Measurements from ENCODE around the gene CTXN2. TPM values are rescaled to one million over a fixed set of nuclear protein-coding genes. Genes with fewer than 3 reads are reported as not detected.

The CTXN2 gene
- total and polyA plus RNA-seq, 10 of the 15 experiments (the other 5 are each of a cell fraction or from before 2014, with no cell fraction given): 0.01 to 0.09 TPM; not detected in 8

GRCh38 chr15:48248414-48248813 lies 56.9 kb downstream of the CTXN2 start:
- TF ChIP-seq NR2F1 (conservative IDR thresholded peaks at IDR 0.05) (no peak), SMARCA5 (IDR thresholded peaks at IDR 0.05) (no peak)
- Histone ChIP-seq H3K27ac (ENCODE audit: control insufficient read depth, insufficient read depth) (no peak overlapping the region), H3K4me2 (ENCODE audit: control insufficient read depth, insufficient read depth) (no peak overlapping the region), H3K4me3 (no peak overlapping the region), H3K4me1 (ENCODE audit: control insufficient read depth, insufficient read depth, low read length) (no peaks in the 10 kb centered on the region), H3K9me3 (replicated peaks; ENCODE audit: control insufficient read depth, insufficient read depth, low read length) (no peaks in the 10 kb centered on the region), H3K9ac (ENCODE audit: control insufficient read depth, insufficient read depth, low read length) (no peak overlapping the region), H3K79me2 (ENCODE audit: control insufficient read depth, insufficient read depth, low read length) (no peaks in the 10 kb centered on the region), H3K36me3 (ENCODE audit: control insufficient read depth in 2 of 2, insufficient read depth in 2 of 2, low read length in 1 of 2) (no peaks in the 10 kb centered on the region), H2AFZ (ENCODE audit: control insufficient read depth, low read depth, low read length) (no peak overlapping the region), H4K20me1 (ENCODE audit: control insufficient read depth, insufficient read depth) (no peaks in the 10 kb centered on the region), H3K27me3 (replicated peaks in 1 of 2; ENCODE audit: control insufficient read depth in 2 of 2, insufficient read depth in 2 of 2, low read length in 1 of 2) (no peaks in the 10 kb centered on the region; a peak in 2 of 4 replicates)
- DNase-seq (ENCODE audit: low read depth, low spot score): no peak
- ChIA-PET RAD21 (ENCODE audit: unreplicated experiment) (interaction anchor here (1.2 kb wide), 1 partner anchor 133 kb away, joined by 3 read pairs; no protein-coding TSS in a partner anchor), POLR2A (no interaction called here), SMC1A (ENCODE audit: uncharacterized antibody, unreplicated experiment) (interaction anchor here (1.3 kb wide), 2 partner anchors 38 to 136 kb away, joined by 3 to 4 read pairs; no protein-coding TSS in a partner anchor), CTCF (interaction anchor here (0.9 to 1.6 kb wide), 3 partner anchors 36 to 136 kb away, joined by 3 to 5 read pairs (median 3); no protein-coding TSS in a partner anchor)
- FAIRE-seq: no peak
- intact Hi-C loops (cut with micrococcal nuclease; ENCODE audit: unreplicated experiment) (loop anchor here (2.0 kb wide), 1 partner anchor 1052 kb away; no protein-coding TSS in a partner anchor), in situ Hi-C loops (cut with MboI) (no loop called here)
- no peak for ATAC-seq
- 43% methylated on average over 5 of the region's 5 CpGs for WGBS (ENCODE audit: insufficient coverage, insufficient replicate concordance, low lambda C conversion rate, missing lambda C conversion rate)
- no TSS peak for BruUV-seq (replicated peaks)

DNA sequence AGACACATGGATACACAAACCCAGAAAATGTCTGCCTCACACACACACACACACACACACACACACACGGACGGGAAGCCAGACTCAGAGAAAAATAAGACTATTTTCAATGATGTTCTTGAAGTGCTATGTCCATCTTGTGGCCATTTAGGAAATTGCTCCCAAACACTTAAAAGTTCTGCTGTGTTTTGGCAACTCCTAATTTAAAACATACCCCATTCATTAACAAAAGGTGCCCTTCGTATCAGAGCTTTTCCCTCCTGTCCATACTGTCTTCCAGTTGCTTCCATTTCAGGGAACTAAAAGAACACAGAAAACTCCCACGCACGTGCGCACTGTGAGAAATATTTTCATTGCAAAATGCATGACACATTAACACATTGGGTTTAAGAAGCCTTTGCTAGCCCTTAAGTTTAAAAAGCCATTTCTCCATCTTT lies 59.2 kb downstream of the CTXN2 start:
- intact Hi-C loops (cut with micrococcal nuclease; ENCODE audit: unreplicated experiment) (loop anchor here (5.0 kb wide), 1 partner anchor 248 kb away; no protein-coding TSS in a partner anchor), in situ Hi-C loops (cut with MboI) (loop anchor here (10.0 to 25.0 kb wide), 2 partner anchors 763 to 1056 kb away; no protein-coding TSS in a partner anchor)
- 39% methylated on average over 6 of the region's 6 CpGs for WGBS (ENCODE audit: insufficient coverage, insufficient replicate concordance, low lambda C conversion rate, missing lambda C conversion rate)
- peak; percentile 66 for ATAC-seq
- H3K79me2 ChIP-seq (ENCODE audit: control insufficient read depth, insufficient read depth, low read length): no peaks in the 10 kb centered on the region
- peak; percentile 86 for FAIRE-seq
- H3K27ac ChIP-seq (ENCODE audit: control insufficient read depth, insufficient read depth): no peak overlapping the region
- ChIA-PET SMC1A (ENCODE audit: uncharacterized antibody, unreplicated experiment) (no interaction called here), CTCF (interaction anchor here (0.9 to 1.6 kb wide), 4 partner anchors 36 to 539 kb away, joined by 3 to 4 read pairs (median 4); no protein-coding TSS in a partner anchor), RAD21 (ENCODE audit: unreplicated experiment) (no interaction called here), POLR2A (no interaction called here)
- DNase-seq (ENCODE audit: low read depth, low spot score): peak; percentile 17
- no peak overlapping the region for H3K9ac ChIP-seq (ENCODE audit: control insufficient read depth, insufficient read depth, low read length)
- BruUV-seq (replicated peaks): no TSS peak
- no peaks in the 10 kb centered on the region for H3K9me3 ChIP-seq (replicated peaks; ENCODE audit: control insufficient read depth, insufficient read depth, low read length)
- H3K27me3 ChIP-seq (replicated peaks in 1 of 2; ENCODE audit: control insufficient read depth in 2 of 2, insufficient read depth in 2 of 2, low read length in 1 of 2): no peaks in the 10 kb centered on the region; a peak in 2 of 4 replicates
- no peaks in the 10 kb centered on the region for H3K36me3 ChIP-seq (ENCODE audit: control insufficient read depth in 2 of 2, insufficient read depth in 2 of 2, low read length in 1 of 2)
- no peaks in the 10 kb centered on the region for H4K20me1 ChIP-seq (ENCODE audit: control insufficient read depth, insufficient read depth)
- H2AFZ ChIP-seq (ENCODE audit: control insufficient read depth, low read depth, low read length): no peak overlapping the region
- H3K4me1 ChIP-seq (ENCODE audit: control insufficient read depth, insufficient read depth, low read length): no peaks in the 10 kb centered on the region
- no peak overlapping the region for H3K4me2 ChIP-seq (ENCODE audit: control insufficient read depth, insufficient read depth)
- H3K4me3 ChIP-seq: no peak overlapping the region
- no peak for TF ChIP-seq POLR2AphosphoS2 (IDR thresholded peaks at IDR 0.05; ENCODE audit: low read depth, low read length)
- no peak for TF ChIP-seq ETV6 (conservative IDR thresholded peaks at IDR 0.05 in 1 of 2, IDR thresholded peaks at IDR 0.05 in 1 of 2; ENCODE audit: borderline replicate concordance in 1 of 2, low read depth in 1 of 2)
- no peak for TF ChIP-seq TBL1XR1 (IDR thresholded peaks at IDR 0.05; ENCODE audit: low read depth, low read length)
- no peak for TF ChIP-seq MYB (IDR thresholded peaks at IDR 0.05; ENCODE audit: borderline replicate concordance, low read depth, low read length)
- no peak for TF ChIP-seq SUZ12 (IDR thresholded peaks at IDR 0.05; ENCODE audit: unreplicated experiment)
- no peak for TF ChIP-seq RFX5 (IDR thresholded peaks at IDR 0.05; ENCODE audit: low read depth, low read length)
- TF ChIP-seq HDGF (IDR thresholded peaks at IDR 0.05): no peak
- peak; percentile 70 for TF ChIP-seq RAD21 (IDR thresholded peaks at IDR 0.05; ENCODE audit: insufficient read depth, low read depth, low read length)
- no peak for TF ChIP-seq NFXL1 (IDR thresholded peaks at IDR 0.05; ENCODE audit: borderline replicate concordance)
- TF ChIP-seq, protein P1, sequence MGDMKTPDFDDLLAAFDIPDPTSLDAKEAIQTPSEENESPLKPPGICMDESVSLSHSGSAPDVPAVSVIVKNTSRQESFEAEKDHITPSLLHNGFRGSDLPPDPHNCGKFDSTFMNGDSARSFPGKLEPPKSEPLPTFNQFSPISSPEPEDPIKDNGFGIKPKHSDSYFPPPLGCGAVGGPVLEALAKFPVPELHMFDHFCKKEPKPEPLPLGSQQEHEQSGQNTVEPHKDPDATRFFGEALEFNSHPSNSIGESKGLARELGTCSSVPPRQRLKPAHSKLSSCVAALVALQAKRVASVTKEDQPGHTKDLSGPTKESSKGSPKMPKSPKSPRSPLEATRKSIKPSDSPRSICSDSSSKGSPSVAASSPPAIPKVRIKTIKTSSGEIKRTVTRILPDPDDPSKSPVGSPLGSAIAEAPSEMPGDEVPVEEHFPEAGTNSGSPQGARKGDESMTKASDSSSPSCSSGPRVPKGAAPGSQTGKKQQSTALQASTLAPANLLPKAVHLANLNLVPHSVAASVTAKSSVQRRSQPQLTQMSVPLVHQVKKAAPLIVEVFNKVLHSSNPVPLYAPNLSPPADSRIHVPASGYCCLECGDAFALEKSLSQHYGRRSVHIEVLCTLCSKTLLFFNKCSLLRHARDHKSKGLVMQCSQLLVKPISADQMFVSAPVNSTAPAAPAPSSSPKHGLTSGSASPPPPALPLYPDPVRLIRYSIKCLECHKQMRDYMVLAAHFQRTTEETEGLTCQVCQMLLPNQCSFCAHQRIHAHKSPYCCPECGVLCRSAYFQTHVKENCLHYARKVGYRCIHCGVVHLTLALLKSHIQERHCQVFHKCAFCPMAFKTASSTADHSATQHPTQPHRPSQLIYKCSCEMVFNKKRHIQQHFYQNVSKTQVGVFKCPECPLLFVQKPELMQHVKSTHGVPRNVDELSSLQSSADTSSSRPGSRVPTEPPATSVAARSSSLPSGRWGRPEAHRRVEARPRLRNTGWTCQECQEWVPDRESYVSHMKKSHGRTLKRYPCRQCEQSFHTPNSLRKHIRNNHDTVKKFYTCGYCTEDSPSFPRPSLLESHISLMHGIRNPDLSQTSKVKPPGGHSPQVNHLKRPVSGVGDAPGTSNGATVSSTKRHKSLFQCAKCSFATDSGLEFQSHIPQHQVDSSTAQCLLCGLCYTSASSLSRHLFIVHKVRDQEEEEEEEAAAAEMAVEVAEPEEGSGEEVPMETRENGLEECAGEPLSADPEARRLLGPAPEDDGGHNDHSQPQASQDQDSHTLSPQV (IDR thresholded peaks at IDR 0.05): no peak
